GM21786 (cell line): ENCODE data around the gene TAF6L.
"Not testable (repeated sequence)": the region's sequence is repeated elsewhere in the genome, so short reads cannot be mapped to it uniquely, and the experiment has no call there.

Experiments
- ATAC-seq: cut with Tn5 transposase; IDR thresholded peaks from one replicate; pipeline ENCODE4 v1.9.1; 2021; ENCODE audit not compliant: unreplicated experiment

The TAF6L gene

GRCh38 chr11:62805076-62805892 lies 34.1 kb downstream of the TAF6L start, which contains the start of gene NXF1:
Gene NXF1 (minus strand): TSS chr11:62805440. CDS start chr11:62805356, 84 bp downstream.
- ATAC-seq = peak; percentile 74

GRCh38 chr11:62805961-62806441 lies 34.8 kb downstream of the TAF6L start:
- no peak for ATAC-seq

GRCh38 chr11:62806611-62807121 lies 35.5 kb downstream of the TAF6L start:
- no peak for ATAC-seq

GRCh38 chr11:62810748-62811147 lies 39.6 kb downstream of the TAF6L start:
- no peak for ATAC-seq

GRCh38 chr11:62811659-62812058 lies 40.5 kb downstream of the TAF6L start:
- no peak for ATAC-seq

GRCh38 chr11:62816557-62816956 lies 45.4 kb downstream of the TAF6L start:
- ATAC-seq = no peak

- ATAC-seq = no peak
Observed at GRCh38 chr11:62817129-62817528, 45.9 kb downstream of the TAF6L start.

- no peak for ATAC-seq
Observed at GRCh38 chr11:62823677-62824076, 52.5 kb downstream of the TAF6L start.

- ATAC-seq = not testable (repeated sequence)
Observed at GRCh38 chr11:62828130-62828529, 56.9 kb downstream of the TAF6L start.

- peak; percentile 3 for ATAC-seq
Observed at GRCh38 chr11:62830904-62831519, 59.8 kb downstream of the TAF6L start.

- peak; percentile 89 for ATAC-seq
Observed at GRCh38 chr11:62831520-62832335, 60.5 kb downstream of the TAF6L start, which contains the start of gene STX5. Gene STX5 (minus strand): TSS chr11:62832051. CDS start chr11:62831243, 808 bp downstream.

GRCh38 chr11:62832336-62833234 lies 61.4 kb downstream of the TAF6L start, which contains the start of gene TEX54:
Gene TEX54 (minus strand): TSS chr11:62832841.
- no peak for ATAC-seq

- ATAC-seq = no peak
Observed at GRCh38 chr11:62835336-62835735, 64.1 kb downstream of the TAF6L start.
